Panc1 (cell line): ENCODE results near the gene HOXA5.

ENCODE experiments used
- POLR2AphosphoS5 ChIP-seq: IDR thresholded peaks from 2 replicates; pipeline ENCODE4 v1.6.1; 2012; ENCODE audit warnings: mild to moderate bottlenecking, low read depth, low read length, moderate library complexity
- REST ChIP-seq, 2 experiments: IDR thresholded peaks; 2 replicates each; pipeline ENCODE4 v1.6.1; 2011 to 2012; ENCODE audit warnings: low read depth in 2 of 2, control low read depth in 1 of 2, low read length in 1 of 2, mild to moderate bottlenecking in 1 of 2, moderate library complexity in 1 of 2; ENCODE audit not compliant: insufficient read depth in 1 of 2
- SIN3A ChIP-seq: IDR thresholded peaks from 2 replicates; pipeline ENCODE4 v1.6.1; 2012; ENCODE audit warnings: low read depth, mild to moderate bottlenecking, low read length, moderate library complexity, borderline replicate concordance; ENCODE audit not compliant: insufficient read depth
- TCF7L2 ChIP-seq: IDR thresholded peaks from 2 replicates; pipeline ENCODE4 v1.6.1; 2011; ENCODE audit warnings: mild to moderate bottlenecking, low read depth, low read length, inconsistent platforms
- TF ChIP-seq, protein P1 (sequence below): fragments of 450-650 bp; IDR thresholded peaks from 2 replicates; pipeline ENCODE4 v1.5.1; 2017; ENCODE audit warnings: mild to moderate bottlenecking

DNA sequence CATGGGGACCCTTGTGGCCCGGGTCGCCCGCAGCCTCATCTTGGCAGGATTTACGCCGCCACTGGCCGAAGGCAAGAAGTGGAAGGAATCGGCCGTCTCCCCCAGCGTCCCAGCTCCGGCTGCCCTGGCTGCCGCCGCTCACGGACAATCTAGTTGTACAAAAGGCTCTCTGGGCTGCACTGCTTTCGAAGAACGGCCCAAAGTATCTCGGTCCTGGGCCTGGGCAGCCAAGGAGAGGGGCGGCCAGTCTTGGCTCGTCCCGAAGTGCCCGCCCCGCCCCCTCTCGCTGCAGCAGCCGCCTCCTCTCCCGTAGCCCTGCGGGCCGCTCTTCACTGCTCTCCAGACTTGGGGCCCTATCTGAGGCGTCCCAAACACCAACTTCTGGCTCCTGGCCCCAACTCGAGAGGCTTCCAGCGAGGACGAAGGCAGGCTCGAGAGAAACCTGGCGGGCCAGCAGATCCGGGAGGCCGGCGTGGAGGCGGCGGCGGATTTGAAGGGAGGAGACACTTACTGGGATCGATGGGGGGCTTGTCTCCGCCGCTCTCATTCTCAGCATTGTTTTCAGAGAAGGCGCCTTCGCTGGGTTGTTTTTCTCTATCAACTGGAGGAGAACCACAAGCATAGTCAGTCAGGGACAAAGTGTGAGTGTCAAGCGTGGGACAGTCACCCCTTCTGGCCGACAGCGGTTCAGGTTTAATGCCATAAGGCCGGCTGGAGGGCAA is 21.0 kb upstream of the HOXA5 start:
- TF ChIP-seq POLR2AphosphoS5 (no peak), SIN3A (no peak), TCF7L2 (no peak), REST (IDR thresholded peaks at IDR 0.05; ENCODE audit: insufficient read depth in 1 of 2, low read depth in 2 of 2, low read length in 1 of 2) (no peak)
- TF ChIP-seq, protein P1, sequence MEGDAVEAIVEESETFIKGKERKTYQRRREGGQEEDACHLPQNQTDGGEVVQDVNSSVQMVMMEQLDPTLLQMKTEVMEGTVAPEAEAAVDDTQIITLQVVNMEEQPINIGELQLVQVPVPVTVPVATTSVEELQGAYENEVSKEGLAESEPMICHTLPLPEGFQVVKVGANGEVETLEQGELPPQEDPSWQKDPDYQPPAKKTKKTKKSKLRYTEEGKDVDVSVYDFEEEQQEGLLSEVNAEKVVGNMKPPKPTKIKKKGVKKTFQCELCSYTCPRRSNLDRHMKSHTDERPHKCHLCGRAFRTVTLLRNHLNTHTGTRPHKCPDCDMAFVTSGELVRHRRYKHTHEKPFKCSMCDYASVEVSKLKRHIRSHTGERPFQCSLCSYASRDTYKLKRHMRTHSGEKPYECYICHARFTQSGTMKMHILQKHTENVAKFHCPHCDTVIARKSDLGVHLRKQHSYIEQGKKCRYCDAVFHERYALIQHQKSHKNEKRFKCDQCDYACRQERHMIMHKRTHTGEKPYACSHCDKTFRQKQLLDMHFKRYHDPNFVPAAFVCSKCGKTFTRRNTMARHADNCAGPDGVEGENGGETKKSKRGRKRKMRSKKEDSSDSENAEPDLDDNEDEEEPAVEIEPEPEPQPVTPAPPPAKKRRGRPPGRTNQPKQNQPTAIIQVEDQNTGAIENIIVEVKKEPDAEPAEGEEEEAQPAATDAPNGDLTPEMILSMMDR, result no peak
